Activated CD4-positive, alpha-beta memory T cell treated with anti-CD3 and anti-CD28 coated beads, Interleukin-2, amount 10 ng/mL, durations not matched to agents 7 days and 5 days (primary cell): Measurements from ENCODE around the gene TSPAN5. TPM values are rescaled to one million over a fixed set of nuclear protein-coding genes. Genes with fewer than 3 reads are reported as not detected.
"Not testable (repeated sequence)": the region's sequence is repeated elsewhere in the genome, so short reads cannot be mapped to it uniquely, and the experiment has no call there.

ENCODE experiments used
- CTCF ChIA-PET: fragments of 350-600 bp; sonication (Branson Sonifier 250); formaldehyde crosslinking; loops from one replicate; lab custom pipeline; 2021; ENCODE audit warnings: antibody characterized with exemption, inconsistent platforms; lab: Charles Lee
- POLR2A ChIA-PET: fragments of 350-600 bp; sonication (Branson Sonifier 250); formaldehyde crosslinking; loops from one replicate; lab custom pipeline; 2021; ENCODE audit warnings: antibody characterized with exemption; lab: Charles Lee
- DNase-seq: peaks from one replicate; pipeline ENCODE4 v3.0.0-alpha.2; 2020
- H3K27ac Mint-ChIP-seq: one replicate; pipeline ENCODE4 v1.8.0; 2021; ENCODE audit warnings: mild to moderate bottlenecking, mixed read lengths
- H3K27me3 Mint-ChIP-seq: one replicate; pipeline ENCODE4 v1.8.0; 2021; ENCODE audit warnings: mixed read lengths
- H3K36me3 Mint-ChIP-seq: one replicate; pipeline ENCODE4 v1.8.0; 2021; ENCODE audit warnings: low read depth, mixed read lengths
- H3K4me1 Mint-ChIP-seq: one replicate; pipeline ENCODE4 v1.8.0; 2021; ENCODE audit warnings: mixed read lengths
- H3K4me3 Mint-ChIP-seq: one replicate; pipeline ENCODE4 v1.8.0; 2021; ENCODE audit warnings: mild to moderate bottlenecking, mixed read lengths
- H3K9me3 Mint-ChIP-seq: one replicate; pipeline ENCODE4 v1.8.0; 2021; ENCODE audit warnings: mixed read lengths
- total RNA-seq, 2 experiments: library from RNA; stranded (reverse); gene quantifications; one replicate each; pipeline ENCODE4 v1.2.3, GENCODE V29; 2021

TSPAN5 gene
- total RNA-seq, 2 experiments from 2014 or later = 21.8 to 22.6 TPM

DNA sequence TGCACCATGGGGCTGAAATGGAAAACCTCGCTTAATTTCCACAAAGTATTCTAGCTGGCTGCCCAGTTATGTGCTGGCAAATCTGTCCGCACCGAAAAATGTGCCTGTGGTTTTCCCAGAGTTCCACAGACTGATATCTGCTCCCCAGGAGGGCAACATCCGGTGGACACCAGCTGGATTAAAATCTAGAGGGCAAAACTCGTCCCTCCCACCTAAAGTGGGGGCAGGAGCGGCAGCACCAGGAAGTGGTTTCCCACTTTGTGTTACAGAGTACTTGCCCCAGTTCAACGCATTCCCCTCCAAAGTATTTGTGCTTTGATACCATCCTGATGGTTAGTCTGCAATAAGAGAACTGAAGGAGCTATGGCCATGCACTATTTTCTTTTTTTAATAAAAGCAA, 187.6 kb downstream of the TSPAN5 start:
- DNase-seq = no peak
- H3K9me3 Mint-ChIP-seq = no peaks in the 10 kb centered on the region
- no peak overlapping the region for H3K4me3 Mint-ChIP-seq
- H3K27ac Mint-ChIP-seq = no peak overlapping the region
- peaks cover 49% of the 10 kb centered on the region for H3K36me3 Mint-ChIP-seq
- ChIA-PET POLR2A (no interaction called here), CTCF (interaction anchor here (0.6 kb wide), 1 partner anchor 24 kb away, joined by 3 read pairs; no protein-coding TSS in a partner anchor)
- H3K4me1 Mint-ChIP-seq = peaks cover 31% of the 10 kb centered on the region
- H3K27me3 Mint-ChIP-seq = no peaks in the 10 kb centered on the region

DNA sequence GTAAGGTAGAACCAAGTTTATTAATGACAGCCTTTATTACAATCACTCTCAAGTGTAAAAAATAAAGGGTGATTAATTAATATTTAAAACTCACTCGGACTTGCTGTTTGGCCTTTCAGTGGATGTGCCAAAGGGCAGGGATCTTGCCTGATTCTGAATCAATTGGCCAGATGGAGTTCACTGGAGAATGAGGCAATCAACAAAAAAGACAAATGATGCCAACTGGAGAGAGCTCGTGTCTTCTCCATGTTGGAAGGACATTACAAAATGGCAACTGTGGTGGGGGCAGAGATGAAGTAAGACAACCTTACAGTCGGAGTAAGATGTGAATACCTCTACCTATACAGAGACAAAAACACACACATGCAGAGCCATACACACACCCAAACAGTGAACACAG, 188.0 kb downstream of the TSPAN5 start:
- ChIA-PET CTCF (no interaction called here), POLR2A (no interaction called here)
- Mint-ChIP-seq H3K4me3 (no peak overlapping the region), H3K36me3 (peaks cover 47% of the 10 kb centered on the region), H3K4me1 (peaks cover 31% of the 10 kb centered on the region), H3K9me3 (no peaks in the 10 kb centered on the region), H3K27me3 (no peaks in the 10 kb centered on the region), H3K27ac (no peak overlapping the region)
- DNase-seq = no peak

DNA sequence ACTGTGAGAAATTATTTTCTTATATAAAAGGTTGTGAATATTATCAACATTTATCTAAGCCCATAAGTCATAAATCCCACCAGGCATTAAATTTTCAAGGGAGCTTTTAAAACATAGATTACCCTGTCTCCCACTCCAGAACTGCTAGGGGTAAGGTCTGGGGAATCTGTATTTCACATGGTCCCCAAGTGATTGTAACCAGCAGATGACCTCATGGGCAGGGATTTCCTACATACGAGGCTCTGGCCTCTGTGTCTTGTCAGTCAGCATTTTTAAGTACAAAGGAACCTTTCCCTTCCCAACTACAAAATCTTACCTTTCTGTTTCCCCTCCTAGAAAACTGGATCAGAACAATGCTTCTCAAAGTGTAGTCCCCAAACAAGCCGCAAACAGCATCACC, 188.6 kb downstream of the TSPAN5 start:
- DNase-seq = no peak
- Mint-ChIP-seq H3K4me1 (peaks cover 31% of the 10 kb centered on the region), H3K4me3 (no peak overlapping the region), H3K9me3 (no peaks in the 10 kb centered on the region), H3K27ac (no peak overlapping the region), H3K27me3 (no peaks in the 10 kb centered on the region), H3K36me3 (peaks cover 41% of the 10 kb centered on the region)
- POLR2A ChIA-PET = no interaction called here
- CTCF ChIA-PET = interaction anchor here (1.4 kb wide), 1 partner anchor 525 kb away, joined by 4 read pairs; the partner anchor contains the start of gene METAP1

DNA sequence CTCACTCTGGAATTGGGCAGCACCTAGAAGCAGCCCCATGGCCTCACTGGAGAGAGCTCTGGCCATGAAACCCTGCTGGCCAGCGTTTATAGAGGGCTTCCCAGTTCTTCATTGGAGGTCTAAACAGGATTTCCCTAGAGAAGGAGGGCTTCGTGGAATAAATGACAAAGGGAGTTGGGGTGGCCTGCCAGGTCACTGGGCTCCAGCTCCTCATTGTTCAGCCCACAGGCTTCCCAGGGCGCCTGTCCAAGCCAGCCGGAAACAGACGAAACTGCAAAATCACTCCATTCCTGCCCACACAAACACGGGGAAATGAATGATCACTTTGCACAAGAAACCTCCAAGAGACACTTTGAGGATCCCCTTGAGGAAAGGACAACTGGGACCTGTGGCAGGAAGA, 189.7 kb downstream of the TSPAN5 start:
- no peaks in the 10 kb centered on the region for H3K27me3 Mint-ChIP-seq
- DNase-seq = no peak
- H3K36me3 Mint-ChIP-seq = peaks cover 35% of the 10 kb centered on the region
- peaks cover 31% of the 10 kb centered on the region for H3K4me1 Mint-ChIP-seq
- ChIA-PET CTCF (interaction anchor here (1.1 to 2.4 kb wide), 7 partner anchors 10 to 935 kb away, joined by 3 to 14 read pairs (median 4); partner anchors contain the start of genes METAP1 and TSPAN5), POLR2A (interaction anchor here (1.4 to 1.7 kb wide), 3 partner anchors 189 to 587 kb away, joined by 5 to 9 read pairs (median 5); partner anchors contain the start of genes EIF4E and TSPAN5)
- H3K4me3 Mint-ChIP-seq = no peak overlapping the region
- H3K27ac Mint-ChIP-seq = no peak overlapping the region
- H3K9me3 Mint-ChIP-seq = no peaks in the 10 kb centered on the region

GRCh38 chr4:98467627-98468072, 190.8 kb downstream of the TSPAN5 start:
- H3K27ac Mint-ChIP-seq = no peak overlapping the region
- peaks cover 27% of the 10 kb centered on the region for H3K36me3 Mint-ChIP-seq
- peak overlapping the region; percentile 49 for H3K4me3 Mint-ChIP-seq
- H3K4me1 Mint-ChIP-seq = peaks cover 28% of the 10 kb centered on the region
- POLR2A ChIA-PET = interaction anchor here (1.0 to 1.7 kb wide), 5 partner anchors 190 to 588 kb away, joined by 3 to 9 read pairs (median 5); partner anchors contain the start of genes EIF4E and TSPAN5
- peak; percentile 74 for DNase-seq
- no peaks in the 10 kb centered on the region for H3K9me3 Mint-ChIP-seq
- CTCF ChIA-PET = interaction anchor here (0.6 to 2.4 kb wide), 43 partner anchors 9 to 995 kb away, joined by 3 to 17 read pairs (median 3); partner anchors contain the start of genes METAP1, STPG2 and TSPAN5
- no peaks in the 10 kb centered on the region for H3K27me3 Mint-ChIP-seq

DNA sequence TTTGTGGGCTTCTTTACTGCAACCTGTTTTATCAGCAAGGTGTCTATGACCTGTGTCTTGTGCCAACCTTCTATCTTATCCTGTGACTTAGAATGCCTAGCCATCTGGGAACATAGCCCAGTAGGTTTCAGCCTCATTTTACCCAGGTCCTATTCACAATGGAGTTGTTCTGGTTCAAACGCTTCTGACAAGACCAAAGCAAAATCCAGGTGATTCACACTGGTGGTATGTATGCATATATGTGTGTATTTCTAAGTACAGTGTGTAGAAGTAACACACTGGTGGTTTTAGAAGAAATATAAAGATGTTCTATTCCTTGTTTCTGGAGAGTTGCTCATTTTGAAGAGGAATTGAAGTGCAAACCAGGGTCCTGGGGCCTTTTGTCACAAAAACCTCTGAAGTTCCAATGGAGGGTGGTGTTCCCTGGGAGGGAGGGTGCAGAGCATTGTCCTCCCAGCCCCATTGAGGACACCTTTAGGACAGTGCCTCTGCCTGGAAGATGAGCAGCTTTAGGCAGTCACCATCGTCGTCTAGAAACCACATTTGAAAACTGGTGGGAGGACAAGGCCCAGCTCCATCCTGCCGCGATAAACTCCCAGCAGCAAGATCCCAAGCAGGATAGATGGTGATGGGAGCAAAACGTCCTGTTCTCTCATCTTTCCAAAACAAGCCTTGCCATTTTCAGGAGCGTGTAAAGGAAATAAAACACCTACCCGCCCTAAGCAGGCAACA, 191.4 kb downstream of the TSPAN5 start:
- Mint-ChIP-seq H3K27me3 (no peaks in the 10 kb centered on the region), H3K36me3 (peaks cover 21% of the 10 kb centered on the region), H3K27ac (no peak overlapping the region), H3K4me3 (no peak overlapping the region), H3K4me1 (peaks cover 28% of the 10 kb centered on the region), H3K9me3 (peaks cover under 1% of the 10 kb centered on the region)
- CTCF ChIA-PET = interaction anchor here (0.7 to 2.4 kb wide), 22 partner anchors 8 to 996 kb away, joined by 3 to 17 read pairs (median 4); partner anchors contain the start of genes METAP1 and STPG2
- POLR2A ChIA-PET = interaction anchor here (1.0 to 1.7 kb wide), 5 partner anchors 191 to 589 kb away, joined by 3 to 9 read pairs (median 5); partner anchors contain the start of genes EIF4E and TSPAN5
- DNase-seq = no peak

- H3K9me3 Mint-ChIP-seq = peaks cover 6% of the 10 kb centered on the region
- peaks cover 4% of the 10 kb centered on the region for H3K36me3 Mint-ChIP-seq
- POLR2A ChIA-PET = no interaction called here
- H3K4me3 Mint-ChIP-seq = no peak overlapping the region
- DNase-seq = no peak
- no peak overlapping the region for H3K27ac Mint-ChIP-seq
- H3K4me1 Mint-ChIP-seq = peaks cover 11% of the 10 kb centered on the region
- H3K27me3 Mint-ChIP-seq = no peaks in the 10 kb centered on the region
- CTCF ChIA-PET = no interaction called here
Observed at GRCh38 chr4:98462487-98462886, 195.9 kb downstream of the TSPAN5 start.

DNA sequence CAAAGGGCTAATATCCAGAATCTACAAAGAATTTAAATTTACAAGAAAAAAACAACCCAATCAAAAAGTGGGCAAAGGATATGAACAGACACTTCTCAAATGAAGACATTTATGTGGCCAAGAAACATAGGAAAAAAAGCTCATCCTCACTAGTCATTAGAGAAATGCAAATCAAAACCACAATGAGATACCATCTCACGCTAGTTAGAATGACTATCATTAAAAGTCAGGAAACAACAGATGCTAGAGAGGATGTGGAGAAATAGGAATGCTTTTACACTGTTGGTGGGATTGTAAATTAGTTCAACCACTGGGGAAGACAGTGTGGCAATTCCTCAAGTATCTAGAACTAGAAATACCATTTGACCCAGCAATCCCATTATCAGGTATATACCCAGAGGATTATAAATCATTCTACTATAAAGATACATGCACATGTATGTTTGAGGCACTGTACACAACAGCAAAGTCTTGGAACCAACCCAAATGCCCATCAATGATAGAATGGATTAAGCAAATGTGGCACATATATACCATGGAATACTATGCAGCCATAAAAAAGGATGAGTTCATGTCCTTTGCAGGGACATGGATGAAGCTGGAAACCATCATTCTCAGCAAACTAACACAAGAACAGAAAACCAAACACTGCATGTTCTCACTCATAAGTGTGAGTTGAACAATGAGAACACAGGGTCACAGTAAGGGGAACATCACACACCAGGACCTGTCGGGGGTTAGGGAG, 197.1 kb downstream of the TSPAN5 start:
- H3K4me1 Mint-ChIP-seq, H3K9me3 Mint-ChIP-seq, H3K27ac Mint-ChIP-seq, H3K4me3 Mint-ChIP-seq, CTCF ChIA-PET, DNase-seq, POLR2A ChIA-PET, H3K27me3 Mint-ChIP-seq, H3K36me3 Mint-ChIP-seq: not testable (repeated sequence)

GRCh38 chr4:98457422-98457821, 201.0 kb downstream of the TSPAN5 start:
- H3K36me3 Mint-ChIP-seq, DNase-seq, H3K4me3 Mint-ChIP-seq, H3K27me3 Mint-ChIP-seq, POLR2A ChIA-PET, H3K27ac Mint-ChIP-seq, H3K9me3 Mint-ChIP-seq: not testable (repeated sequence)
- CTCF ChIA-PET = interaction anchor here (1.5 kb wide), 1 partner anchor 11 kb away, joined by 4 read pairs; no protein-coding TSS in a partner anchor
- peaks cover 16% of the 10 kb centered on the region for H3K4me1 Mint-ChIP-seq

DNA sequence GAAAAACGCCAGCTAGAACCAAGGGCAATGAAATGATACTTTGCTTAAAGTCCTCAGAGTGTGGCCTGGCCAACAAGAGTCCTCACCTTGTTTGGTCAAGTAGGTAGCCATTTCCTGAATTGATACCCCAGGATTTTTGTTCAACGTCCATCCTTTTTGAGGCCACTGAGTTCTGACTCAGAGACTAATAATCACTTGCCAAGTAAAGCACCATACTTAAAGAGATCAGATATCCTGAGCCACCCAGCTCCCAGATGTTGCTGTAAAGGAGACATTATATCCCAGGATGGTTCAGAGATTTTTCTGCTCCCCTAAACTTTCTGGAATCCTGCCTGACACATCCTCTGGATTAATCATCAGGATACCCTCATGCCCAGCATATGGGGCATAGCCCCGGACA, 206.3 kb downstream of the TSPAN5 start:
- POLR2A ChIA-PET = interaction anchor here (1.1 kb wide), 1 partner anchor 190 kb away, joined by 3 read pairs; the partner anchor contains the start of gene RAP1GDS1
- no peaks in the 10 kb centered on the region for H3K27me3 Mint-ChIP-seq
- H3K9me3 Mint-ChIP-seq = no peaks in the 10 kb centered on the region
- peaks cover 38% of the 10 kb centered on the region for H3K4me1 Mint-ChIP-seq
- no peak for DNase-seq
- CTCF ChIA-PET = no interaction called here
- peaks cover 9% of the 10 kb centered on the region for H3K36me3 Mint-ChIP-seq
- no peak overlapping the region for H3K27ac Mint-ChIP-seq
- no peak overlapping the region for H3K4me3 Mint-ChIP-seq

DNA sequence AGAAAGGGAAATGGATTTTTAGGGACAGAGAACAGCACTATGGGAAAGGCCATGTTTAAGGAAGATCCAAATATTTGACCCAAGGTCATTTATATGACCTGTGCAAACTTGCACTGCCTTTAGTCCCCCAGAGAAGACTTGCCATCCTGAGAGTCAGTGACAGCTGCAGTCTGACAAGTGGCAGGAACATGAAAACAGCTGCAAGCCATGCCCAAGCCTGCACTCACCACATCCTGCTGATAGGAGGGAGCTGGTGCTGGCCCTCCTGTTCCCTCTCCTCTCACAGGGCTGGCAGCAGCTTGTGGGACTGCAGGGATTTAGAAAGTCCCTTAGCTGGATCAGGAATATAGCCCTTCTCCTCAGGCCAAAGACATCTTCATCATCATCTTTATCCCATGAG, 209.5 kb downstream of the TSPAN5 start:
- DNase-seq = peak; percentile 65
- peaks cover 51% of the 10 kb centered on the region for H3K4me1 Mint-ChIP-seq
- peaks cover 15% of the 10 kb centered on the region for H3K36me3 Mint-ChIP-seq
- peak overlapping the region; percentile 6 for H3K27ac Mint-ChIP-seq
- no peaks in the 10 kb centered on the region for H3K9me3 Mint-ChIP-seq
- POLR2A ChIA-PET = interaction anchor here (0.6 kb wide), 1 partner anchor 1752 kb away, joined by 3 read pairs; no protein-coding TSS in a partner anchor
- H3K27me3 Mint-ChIP-seq = no peaks in the 10 kb centered on the region
- CTCF ChIA-PET = interaction anchor here (1.2 to 2.7 kb wide), 2 partner anchors 13 to 19 kb away, joined by 3 to 11 read pairs; no protein-coding TSS in a partner anchor
- no peak overlapping the region for H3K4me3 Mint-ChIP-seq

- Mint-ChIP-seq H3K4me1 (peaks cover 43% of the 10 kb centered on the region), H3K27ac (peak overlapping the region; percentile 91), H3K9me3 (no peaks in the 10 kb centered on the region), H3K27me3 (no peaks in the 10 kb centered on the region), H3K4me3 (no peak overlapping the region), H3K36me3 (peaks cover 18% of the 10 kb centered on the region)
- ChIA-PET CTCF (interaction anchor here (0.6 to 2.7 kb wide), 5 partner anchors 11 to 97 kb away, joined by 3 to 11 read pairs (median 3); no protein-coding TSS in a partner anchor), POLR2A (interaction anchor here (0.7 to 3.8 kb wide), 3 partner anchors 158 to 547 kb away, joined by 4 to 19 read pairs (median 5); partner anchors contain the start of genes METAP1 and RAP1GDS1)
- DNase-seq = no peak
Observed at GRCh38 chr4:98447648-98448047, 210.8 kb downstream of the TSPAN5 start.
